GM12878 (cell line): Measurements from ENCODE around the gene THOC5. TPM values are rescaled to one million over a fixed set of nuclear protein-coding genes. Genes with fewer than 3 reads are reported as not detected.

Experiments used
- ATAC-seq: fragments of 200-7000 bp; cut with Tn5 transposase; 3 replicates; pipeline ENCODE4 v1.9.1; 2020; ENCODE audit warnings: mild to moderate bottlenecking, moderate library complexity
- BruUV-seq: library from RNA; stranded (reverse); fragments of 400-500 nt; replicated peaks from 2 replicates; lab custom pipeline; 2021; lab: Mats Ljungman, UMichigan
- CTCF ChIA-PET: fragments of 300-600 bp; sonication (Branson Sonifier 250); formaldehyde crosslinking; extraction: SDS; loops from one replicate; lab custom pipeline; 2021; ENCODE audit warnings: inconsistent platforms; lab: Yijun Ruan, JAX
- POLR2A ChIA-PET: fragments of 350-600 bp; formaldehyde crosslinking; extraction: SDS; loops from one replicate; lab custom pipeline; 2021; ENCODE audit warnings: inconsistent platforms; lab: Charles Lee
- RAD21 ChIA-PET: fragments of 300-600 bp; sonication (Branson Sonifier 250); formaldehyde crosslinking; loops from one replicate; lab custom pipeline; 2023; ENCODE audit warnings: antibody characterized with exemption; ENCODE audit not compliant: unreplicated experiment; lab: Charles Lee
- SMC1A ChIA-PET: fragments of 300-600 bp; sonication (Branson Sonifier 250); formaldehyde crosslinking; loops from one replicate; lab custom pipeline; 2023; ENCODE audit not compliant: unreplicated experiment, uncharacterized antibody; lab: Charles Lee
- DNase-seq: peaks from one replicate; pipeline ENCODE4 v3.0.0-alpha.2; 2011; ENCODE audit warnings: low read depth, low spot score
- FAIRE-seq: peaks from 3 replicates; lab custom pipeline; 2011; peaks lifted over from hg19 to GRCh38; lab: Jason Lieb, UNC
- H2AFZ ChIP-seq: 2 replicates; pipeline ENCODE4 v1.6.0; 2011; ENCODE audit warnings: low read depth, low read length, control low read depth; ENCODE audit not compliant: control insufficient read depth
- H3K27ac ChIP-seq: 2 replicates; pipeline ENCODE4 v1.5.1; 2011; ENCODE audit warnings: control low read depth; ENCODE audit not compliant: control insufficient read depth, insufficient read depth
- H3K27me3 ChIP-seq, 2 experiments: replicated peaks in 1 of 2; 2 replicates each; pipeline versions ENCODE4 v1.6.0 to v1.6.1; 2011; ENCODE audit warnings: low read length in 1 of 2; ENCODE audit not compliant: control insufficient read depth in 2 of 2, insufficient read depth in 2 of 2
- H3K36me3 ChIP-seq, 2 experiments: 2 replicates each; pipeline ENCODE4 v1.5.1; 2011; ENCODE audit warnings: low read length in 1 of 2; ENCODE audit not compliant: control insufficient read depth in 2 of 2, insufficient read depth in 2 of 2
- H3K4me1 ChIP-seq: 2 replicates; pipeline ENCODE4 v1.6.1; 2011; ENCODE audit warnings: mild to moderate bottlenecking, low read length, moderate library complexity, mixed read lengths; ENCODE audit not compliant: control insufficient read depth, insufficient read depth
- H3K4me2 ChIP-seq: 2 replicates; pipeline ENCODE4 v1.6.0; 2011; ENCODE audit warnings: control low read depth; ENCODE audit not compliant: control insufficient read depth, insufficient read depth
- H3K4me3 ChIP-seq: fragments of 200-600 bp; sonication (generic); 2 replicates; pipeline ENCODE4 v1.5.1; 2016
- H3K79me2 ChIP-seq: 2 replicates; pipeline ENCODE4 v1.6.0; 2011; ENCODE audit warnings: low read length; ENCODE audit not compliant: control insufficient read depth, insufficient read depth
- H3K9ac ChIP-seq: 2 replicates; pipeline ENCODE4 v1.8.0; 2011; ENCODE audit warnings: low read length, control low read depth, mixed read lengths; ENCODE audit not compliant: control insufficient read depth, insufficient read depth
- H3K9me3 ChIP-seq: replicated peaks from 3 replicates; pipeline ENCODE4 v1.5.1; 2011; ENCODE audit warnings: mild to moderate bottlenecking, low read length; ENCODE audit not compliant: control insufficient read depth, insufficient read depth
- H4K20me1 ChIP-seq: 2 replicates; pipeline ENCODE4 v1.6.0; 2011; ENCODE audit not compliant: control insufficient read depth, insufficient read depth
- BCL3 ChIP-seq: IDR thresholded peaks from 2 replicates; pipeline ENCODE4 v1.6.1; 2011; ENCODE audit warnings: borderline replicate concordance, low read depth, mild to moderate bottlenecking, moderate library complexity, low read length; ENCODE audit not compliant: insufficient read depth, poor library complexity, severe bottlenecking
- E2F4 ChIP-seq: IDR thresholded peaks from 2 replicates; pipeline ENCODE4 v1.6.1; 2012; ENCODE audit warnings: low read depth, low read length, improper control_type of control experiment
- ELK1 ChIP-seq: IDR thresholded peaks from 2 replicates; pipeline ENCODE4 v1.6.1; 2012; ENCODE audit warnings: low read depth, low read length, improper control_type of control experiment
- HSF1 ChIP-seq: fragments of 150-350 bp; IDR thresholded peaks from 2 replicates; pipeline ENCODE4 v1.6.1; 2014; ENCODE audit warnings: mild to moderate bottlenecking, low read depth, low read length
- IRF5 ChIP-seq: fragments of 450-650 bp; IDR thresholded peaks from 2 replicates; pipeline ENCODE4 v1.6.1; 2017; ENCODE audit warnings: borderline replicate concordance
- MXI1 ChIP-seq: fragments of 150-350 bp; IDR thresholded peaks from 2 replicates; pipeline ENCODE4 v1.6.1; 2011; ENCODE audit warnings: low read depth, mild to moderate bottlenecking, inconsistent platforms, low read length, improper control_type of control experiment
- SPI1 ChIP-seq: IDR thresholded peaks from 2 replicates; pipeline ENCODE4 v1.6.1; 2011; ENCODE audit warnings: low read depth, mild to moderate bottlenecking, low read length, moderate library complexity, borderline replicate concordance; ENCODE audit not compliant: insufficient read depth
- STAT1 ChIP-seq: fragments of 450-650 bp; conservative IDR thresholded peaks from 2 replicates; pipeline ENCODE4 v1.6.1; 2014; ENCODE audit warnings: antibody characterized with exemption, mild to moderate bottlenecking
- TCF3 ChIP-seq: IDR thresholded peaks from 2 replicates; pipeline ENCODE4 v1.6.1; 2012; ENCODE audit warnings: low read depth, mild to moderate bottlenecking, low read length, borderline replicate concordance; ENCODE audit not compliant: insufficient read depth
- ZNF207 ChIP-seq: fragments of 450-650 bp; IDR thresholded peaks from 2 replicates; pipeline ENCODE4 v1.6.1; 2014; ENCODE audit warnings: antibody characterized with exemption, mild to moderate bottlenecking, borderline replicate concordance
- ZNF217 ChIP-seq: fragments of 450-650 bp; IDR thresholded peaks from 2 replicates; pipeline ENCODE4 v1.6.1; 2017; ENCODE audit warnings: antibody characterized with exemption, mild to moderate bottlenecking
- ZNF24 ChIP-seq: fragments of 450-650 bp; IDR thresholded peaks from 2 replicates; pipeline ENCODE4 v1.6.1; 2017; ENCODE audit warnings: antibody characterized with exemption, mild to moderate bottlenecking
- WGBS: methylation state at CpG from one replicate; pipeline ENCODE4 v1.1.6; 2016; ENCODE audit warnings: low lambda C conversion rate; ENCODE audit not compliant: insufficient replicate concordance, insufficient coverage; ENCODE audit errors: missing lambda C conversion rate; 5-methylcytosine and 5-hydroxymethylcytosine counted together
- in situ Hi-C: fragments of 300-500 bp; cut with MboI; formaldehyde crosslinking; loops from 9 replicates; pipeline ENCODE4 v1.14.3; 2018; ENCODE audit warnings: mixed read lengths
- intact Hi-C: fragments of 100-400 bp; cut with micrococcal nuclease; formaldehyde crosslinking; loops from one replicate; pipeline ENCODE4 v1.14.2; 2022; ENCODE audit not compliant: unreplicated experiment
- polyA plus RNA-seq, 11 experiments: library from polyadenylated mRNA; depleted of rRNA in 4 of 11; unstranded in 6 of 11; stranded (reverse) in 5 of 11; fragments of >200 nt; fragmentation: Nextera tagmentation in 4 of 11; fragmentation: Illumina TruSeq in 1 of 11; extraction: Ambion mirVana in 4 of 11; extraction: Trizol in 1 of 11; gene quantifications; 1 replicate in 1 of 11; 2 replicates in 10 of 11; pipeline versions ENCODE4 v1.2.1 to v1.2.3, GENCODE V29; 2011 to 2016; ENCODE audit warnings: inconsistent platforms in 2 of 11, missing spikeins in 2 of 11, low read depth in 1 of 11
- total RNA-seq, 4 experiments: library from RNA; depleted of rRNA in 3 of 4; stranded (reverse); fragments of >200 nt in 3 of 4; fragmentation: Illumina TruSeq in 1 of 4; extraction: Trizol in 1 of 4; gene quantifications; 2 replicates each; pipeline versions ENCODE4 v1.2.1 to v1.2.3, GENCODE V29; 2013 to 2021

Gene THOC5
- total and polyA plus RNA-seq, 10 of the 15 experiments (the other 5 are each of a cell fraction or from before 2014, with no cell fraction given), result 20.9 to 44.9 (median 31.4) TPM

- ChIA-PET RAD21 (no interaction called here), POLR2A (interaction anchor here (0.8 kb wide), 1 partner anchor 185 kb away, joined by 3 read pairs; no protein-coding TSS in a partner anchor), CTCF (interaction anchor here (0.8 to 1.3 kb wide), 5 partner anchors 9 to 392 kb away, joined by 3 to 4 read pairs (median 3); no protein-coding TSS in a partner anchor)
- H3K9me3 ChIP-seq, result no peaks in the 10 kb centered on the region; the same call in 2 of the 3 replicates
- ATAC-seq, result no peak
- in situ Hi-C loops (no loop called here), intact Hi-C loops (no loop called here)
- WGBS, result 57% methylated on average over 10 of the region's 10 CpGs
- H3K4me1 ChIP-seq, result no peaks in the 10 kb centered on the region
- no peak overlapping the region for H3K4me3 ChIP-seq
- no peaks in the 10 kb centered on the region for H3K36me3 ChIP-seq
- no peak overlapping the region for H3K4me2 ChIP-seq
- H4K20me1 ChIP-seq, result no peaks in the 10 kb centered on the region
- TF ChIP-seq BCL3, result no peak
- TF ChIP-seq IRF5, result no peak
- TF ChIP-seq ELK1, result no peak
- no peak for TF ChIP-seq ZNF207
- TF ChIP-seq HSF1, result no peak
- TF ChIP-seq TCF3, result no peak
- no peak for TF ChIP-seq MXI1
- TF ChIP-seq STAT1, result no peak
- TF ChIP-seq SPI1, result no peak
- TF ChIP-seq ZNF217, result no peak
- TF ChIP-seq E2F4, result no peak
- TF ChIP-seq ZNF24, result no peak
- TF ChIP-seq, all 136 proteins: peak for 0
- SMC1A ChIA-PET, result interaction anchor here (1.3 kb wide), 1 partner anchor 14 kb away, joined by 3 read pairs; no protein-coding TSS in a partner anchor
- Histone ChIP-seq H2AFZ (no peak overlapping the region), H3K27ac (no peak overlapping the region), H3K9ac (no peak overlapping the region), H3K27me3 (no peaks in the 10 kb centered on the region), H3K79me2 (no peaks in the 10 kb centered on the region)
- no TSS peak for BruUV-seq
- DNase-seq (no peak), FAIRE-seq (no peak)
Measured at GRCh38 chr22:29596408-29596807, 42.9 kb upstream of the THOC5 start.
